IMR-90 (cell line): ENCODE results near the gene HOXC5. TPM values are rescaled to one million over a fixed set of nuclear protein-coding genes. Genes with fewer than 3 reads are reported as not detected.

ENCODE experiments used
- ATAC-seq: fragments of 200-7000 bp; cut with Tn5 transposase; 2 replicates; pipeline ENCODE4 v1.9.1; 2020; ENCODE audit warnings: low read depth, mild to moderate bottlenecking, moderate library complexity
- BruUV-seq: library from RNA; stranded (reverse); fragments of 400-500 nt; replicated peaks from 2 replicates; lab custom pipeline; 2021; lab: Mats Ljungman, UMichigan
- CTCF ChIA-PET: fragments of 300-600 bp; formaldehyde crosslinking; extraction: SDS; loops from one replicate; lab custom pipeline; 2021; ENCODE audit warnings: antibody characterized with exemption; lab: Yijun Ruan, JAX
- POLR2A ChIA-PET: fragments of 300-600 bp; sonication (Branson Sonifier 250); formaldehyde crosslinking; loops from one replicate; lab custom pipeline; 2022; ENCODE audit warnings: antibody characterized with exemption; ENCODE audit not compliant: unreplicated experiment; lab: Charles Lee
- DNase-seq: peaks from one replicate; pipeline ENCODE4 v3.0.0; 2013
- H2AFZ ChIP-seq: replicated peaks from 2 replicates; pipeline ENCODE3; 2013; ENCODE audit warnings: low read length, mild to moderate bottlenecking; ENCODE audit not compliant: poor library complexity
- H2AK5ac ChIP-seq: 2 replicates; pipeline ENCODE4 v1.6.1; 2013; ENCODE audit warnings: low read depth, low read length, inconsistent platforms
- H2AK9ac ChIP-seq: replicated peaks from 2 replicates; pipeline ENCODE3; 2013; ENCODE audit warnings: mild to moderate bottlenecking, low read depth, low read length, moderate library complexity; ENCODE audit not compliant: poor library complexity
- H2BK120ac ChIP-seq: 2 replicates; pipeline ENCODE4 v1.6.1; 2013; ENCODE audit warnings: low read depth, low read length, inconsistent platforms
- H2BK15ac ChIP-seq: 3 replicates; pipeline ENCODE4 v1.6.1; 2013; ENCODE audit warnings: low read depth, low read length, inconsistent platforms
- H2BK20ac ChIP-seq: 2 replicates; pipeline ENCODE4 v1.6.1; 2013; ENCODE audit warnings: low read depth, mild to moderate bottlenecking, inconsistent platforms, low read length, moderate library complexity
- H2BK5ac ChIP-seq: 2 replicates; pipeline ENCODE4 v1.6.1; 2013; ENCODE audit warnings: mild to moderate bottlenecking, low read depth, low read length, inconsistent platforms; ENCODE audit not compliant: poor library complexity, severe bottlenecking
- H3K14ac ChIP-seq: replicated peaks from 2 replicates; pipeline ENCODE4 v1.6.1; 2013; ENCODE audit warnings: low read depth, low read length, inconsistent platforms
- H3K18ac ChIP-seq: 2 replicates; pipeline ENCODE4 v1.6.1; 2013; ENCODE audit warnings: low read depth, low read length, control low read depth
- H3K23ac ChIP-seq: 2 replicates; pipeline ENCODE4 v1.6.1; 2013; ENCODE audit warnings: low read depth, low read length, inconsistent platforms
- H3K27ac ChIP-seq: 2 replicates; pipeline ENCODE4 v1.5.1; 2013; ENCODE audit warnings: mild to moderate bottlenecking, control low read depth, low read length; ENCODE audit not compliant: insufficient read depth
- H3K27me3 ChIP-seq: 2 replicates; pipeline ENCODE4 v1.6.1; 2013; ENCODE audit warnings: low read length; ENCODE audit not compliant: control insufficient read depth, insufficient read depth
- H3K36me3 ChIP-seq: 2 replicates; pipeline ENCODE4 v1.6.1; 2013; ENCODE audit warnings: low read length, mixed read lengths; ENCODE audit not compliant: control insufficient read depth, insufficient read depth
- H3K4ac ChIP-seq: 2 replicates; pipeline ENCODE4 v1.6.1; 2013; ENCODE audit warnings: low read depth, low read length, inconsistent platforms
- H3K4me1 ChIP-seq: 2 replicates; pipeline ENCODE4 v1.6.1; 2013; ENCODE audit warnings: low read length, mixed read lengths; ENCODE audit not compliant: control insufficient read depth, insufficient read depth
- H3K4me2 ChIP-seq: 2 replicates; pipeline ENCODE4 v1.6.1; 2013; ENCODE audit warnings: low read depth, mild to moderate bottlenecking, control low read depth, low read length, moderate library complexity
- H3K4me3 ChIP-seq: 2 replicates; pipeline ENCODE4 v1.5.1; 2013; ENCODE audit warnings: low read depth, mild to moderate bottlenecking, control low read depth, low read length, moderate library complexity; ENCODE audit not compliant: insufficient read depth
- H3K56ac ChIP-seq: 2 replicates; pipeline ENCODE4 v1.6.1; 2013; ENCODE audit warnings: low read length, inconsistent platforms; ENCODE audit not compliant: insufficient read depth; ENCODE audit errors: extremely low read depth
- H3K79me1 ChIP-seq, 2 experiments: 2 replicates each; pipeline ENCODE4 v1.6.1; 2013; ENCODE audit warnings: low read length in 2 of 2, inconsistent platforms in 1 of 2, low read depth in 1 of 2
- H3K9ac ChIP-seq: 2 replicates; pipeline ENCODE4 v1.6.1; 2013; ENCODE audit warnings: low read depth, low read length, control low read depth
- H3K9me1 ChIP-seq: 2 replicates; pipeline ENCODE4 v1.6.1; 2013; ENCODE audit warnings: low read length, inconsistent platforms; ENCODE audit not compliant: insufficient read depth
- H3K9me3 ChIP-seq: 2 replicates; pipeline ENCODE4 v1.6.1; 2013; ENCODE audit warnings: low read length; ENCODE audit not compliant: control insufficient read depth, insufficient read depth
- H4K20me1 ChIP-seq: 2 replicates; pipeline ENCODE4 v1.6.1; 2013; ENCODE audit warnings: low read length, inconsistent platforms; ENCODE audit not compliant: insufficient read depth
- H4K5ac ChIP-seq: 2 replicates; pipeline ENCODE4 v1.6.1; 2013; ENCODE audit warnings: mild to moderate bottlenecking, low read depth, low read length, control low read depth
- H4K8ac ChIP-seq, 2 experiments: 2 replicates each; pipeline ENCODE4 v1.6.1; 2013; ENCODE audit warnings: low read depth in 2 of 2, low read length in 2 of 2, control low read depth in 1 of 2, inconsistent platforms in 1 of 2
- H4K91ac ChIP-seq: 2 replicates; pipeline ENCODE4 v1.6.1; 2013; ENCODE audit warnings: low read depth, low read length, inconsistent platforms; ENCODE audit not compliant: insufficient read depth
- CEBPB ChIP-seq: IDR thresholded peaks from 2 replicates; pipeline ENCODE4 v1.6.1; 2012; ENCODE audit warnings: low read depth, low read length, improper control_type of control experiment
- MAFK ChIP-seq: IDR thresholded peaks from 2 replicates; pipeline ENCODE4 v1.6.1; 2012; ENCODE audit warnings: low read depth, low read length, improper control_type of control experiment
- MAZ ChIP-seq: IDR thresholded peaks from 2 replicates; pipeline ENCODE4 v1.6.1; 2012; ENCODE audit warnings: low read depth, mild to moderate bottlenecking, low read length, improper control_type of control experiment, moderate library complexity, borderline replicate concordance
- MXI1 ChIP-seq: IDR thresholded peaks from 2 replicates; pipeline ENCODE4 v1.6.1; 2012; ENCODE audit warnings: low read depth, mild to moderate bottlenecking, low read length, moderate library complexity, borderline replicate concordance
- RAD21 ChIP-seq: IDR thresholded peaks from 2 replicates; pipeline ENCODE4 v1.6.1; 2012; ENCODE audit warnings: low read length, improper control_type of control experiment
- RCOR1 ChIP-seq: IDR thresholded peaks from 2 replicates; pipeline ENCODE4 v1.6.1; 2012; ENCODE audit warnings: mild to moderate bottlenecking, low read length, improper control_type of control experiment; ENCODE audit not compliant: insufficient replicate concordance
- RFX5 ChIP-seq: IDR thresholded peaks from 2 replicates; pipeline ENCODE4 v1.8.0; 2012; ENCODE audit warnings: low read depth, mild to moderate bottlenecking, low read length, moderate library complexity
- SMC3 ChIP-seq: fragments of 150-350 bp; IDR thresholded peaks from 2 replicates; pipeline ENCODE4 v1.6.1; 2016; ENCODE audit warnings: low read depth, mild to moderate bottlenecking, antibody characterized with exemption, low read length, moderate library complexity
- WGBS, 2 experiments: methylation state at CpG; one replicate each; pipeline versions ENCODE4 v1.1.5 to v1.1.7; 2013; ENCODE audit warnings: missing lambda C conversion rate in 2 of 2; ENCODE audit not compliant: insufficient read length in 1 of 2; ENCODE audit errors: extremely low coverage in 2 of 2; 5-methylcytosine and 5-hydroxymethylcytosine counted together
- dilution Hi-C: fragments of 300-500 bp; cut with HindIII; formaldehyde crosslinking; loops from one replicate; pipeline ENCODE4 v1.14.3; 2018; ENCODE audit warnings: low sequenced_read_pairs; ENCODE audit not compliant: unreplicated experiment
- in situ Hi-C: fragments of 300-500 bp; cut with MboI; formaldehyde crosslinking; loops from 3 replicates; pipeline ENCODE4 v1.14.3; 2019; ENCODE audit warnings: low sequenced_read_pairs, inconsistent platforms, mixed read lengths
- intact Hi-C: fragments of 100-400 bp; cut with micrococcal nuclease; formaldehyde crosslinking; loops from 2 replicates; pipeline ENCODE4 v1.10.0; 2022
- polyA plus RNA-seq, 3 experiments: library from polyadenylated mRNA; depleted of rRNA; stranded (reverse); fragments of >200 nt; gene quantifications; 2 replicates each; pipeline ENCODE4 v1.2.3, GENCODE V29; 2012; ENCODE audit warnings: low replicate concordance in 1 of 3
- total RNA-seq: library from RNA; depleted of rRNA; stranded (reverse); fragments of >200 nt; gene quantifications from 2 replicates; pipeline ENCODE4 v1.2.3, GENCODE V29; 2012
- TF ChIP-seq, protein P1 (sequence below): conservative IDR thresholded peaks from 2 replicates; pipeline ENCODE4 v1.5.1; 2012; ENCODE audit warnings: mild to moderate bottlenecking, low read depth, low read length, improper control_type of control experiment
- TF ChIP-seq, protein P2 (sequence below): fragments of 150-350 bp; IDR thresholded peaks from 2 replicates; pipeline ENCODE4 v1.6.1; 2017; ENCODE audit warnings: mild to moderate bottlenecking, antibody characterized with exemption, low read length, low read depth
- TF ChIP-seq, protein P3 (sequence below): fragments of 150-350 bp; IDR thresholded peaks from 2 replicates; pipeline ENCODE4 v1.6.1; 2016; ENCODE audit warnings: low read depth, mild to moderate bottlenecking, low read length, moderate library complexity, borderline replicate concordance

HOXC5 gene
- total and polyA plus RNA-seq, 2 of the 4 experiments (the other 2 are of a cell fraction) = not detected

DNA sequence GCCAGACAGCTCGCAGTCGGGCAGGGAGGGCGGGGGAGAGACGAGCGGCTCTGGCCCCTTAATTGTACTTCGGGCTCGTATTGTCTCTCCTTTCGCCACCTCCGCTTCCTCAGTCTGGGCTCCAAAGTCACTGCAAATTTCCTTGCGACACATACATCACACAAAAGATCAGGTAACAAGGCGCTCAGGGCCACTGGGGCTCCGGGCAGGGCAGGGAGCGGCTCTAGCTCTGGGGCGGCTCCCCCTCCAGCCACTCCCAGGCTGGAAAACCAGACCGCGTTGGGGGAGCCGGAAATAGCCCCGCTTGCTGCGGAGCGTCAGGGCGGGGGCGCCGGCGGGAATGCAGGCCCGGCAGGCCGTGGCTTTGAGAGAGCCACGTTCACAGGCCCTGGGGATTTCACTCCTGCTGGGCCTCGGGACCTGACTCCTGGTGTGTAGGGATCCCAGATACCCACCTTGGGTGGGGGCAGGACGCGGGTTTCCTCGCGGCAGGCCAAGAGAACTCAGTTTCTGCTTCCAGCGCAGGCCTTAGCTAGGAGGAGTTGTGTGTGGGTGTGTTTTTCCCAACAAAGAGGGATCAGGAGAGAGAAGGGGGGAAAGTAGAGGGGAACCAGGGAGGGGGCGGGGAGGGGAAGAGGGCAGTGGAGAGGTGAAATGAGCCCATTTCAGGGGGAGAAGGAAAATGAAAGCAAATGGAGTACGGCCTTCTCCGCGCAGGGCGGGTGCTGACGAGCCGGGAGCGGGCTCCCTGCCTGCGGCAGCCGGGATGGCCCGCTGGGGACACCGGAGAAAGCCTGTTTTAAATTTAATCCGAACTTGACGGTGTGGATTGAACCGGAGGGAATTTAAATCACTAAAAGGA lies 37.2 kb upstream of the HOXC5 start:
- Histone ChIP-seq H3K79me1 (no peaks in the 10 kb centered on the region), H2BK15ac (no peak overlapping the region), H3K9me1 (no peaks in the 10 kb centered on the region), H2BK5ac (no peak overlapping the region), H3K36me3 (no peaks in the 10 kb centered on the region), H3K4me3 (no peak overlapping the region), H3K14ac (no peak overlapping the region), H3K9ac (no peak overlapping the region), H3K56ac (no peak overlapping the region), H4K91ac (no peak overlapping the region), H3K18ac (no peak overlapping the region), H4K20me1 (no peaks in the 10 kb centered on the region; the same call in 1 of the 2 replicates), H2AK9ac (no peak overlapping the region), H3K27me3 (peaks cover 98% of the 10 kb centered on the region), H4K5ac (no peak overlapping the region), H2BK120ac (no peak overlapping the region), H3K27ac (no peak overlapping the region), H3K9me3 (peaks cover 21% of the 10 kb centered on the region), H3K4me1 (peaks cover 2% of the 10 kb centered on the region; the same call in 1 of the 2 replicates), H4K8ac (no peak overlapping the region), H3K4me2 (peak overlapping the region; percentile 56), H2BK20ac (no peak overlapping the region), H3K4ac (no peak overlapping the region), H2AK5ac (no peak overlapping the region), H3K23ac (no peak overlapping the region), H2AFZ (peak overlapping the region; percentile 69)
- BruUV-seq = no TSS peak
- in situ Hi-C loops = loop anchor here (10.0 kb wide), 2 partner anchors 231 to 379 kb away; no protein-coding TSS in a partner anchor
- 9% methylated on average over 13 of the region's 48 CpGs; no CpG with 5 or more reads in 1 of the 2 experiments for WGBS, 2 experiments
- CTCF ChIA-PET = no interaction called here
- DNase-seq (no peak), ATAC-seq (0 out of 2 replicates have a peak, but pooled peaks have one; percentile 19)
- dilution Hi-C loops = no loop called here
- TF ChIP-seq MXI1 (no peak), MAZ (no peak), MAFK (no peak), SMC3 (no peak), RFX5 (no peak), CEBPB (no peak), RCOR1 (no peak), RAD21 (no peak)
- TF ChIP-seq, protein P1, sequence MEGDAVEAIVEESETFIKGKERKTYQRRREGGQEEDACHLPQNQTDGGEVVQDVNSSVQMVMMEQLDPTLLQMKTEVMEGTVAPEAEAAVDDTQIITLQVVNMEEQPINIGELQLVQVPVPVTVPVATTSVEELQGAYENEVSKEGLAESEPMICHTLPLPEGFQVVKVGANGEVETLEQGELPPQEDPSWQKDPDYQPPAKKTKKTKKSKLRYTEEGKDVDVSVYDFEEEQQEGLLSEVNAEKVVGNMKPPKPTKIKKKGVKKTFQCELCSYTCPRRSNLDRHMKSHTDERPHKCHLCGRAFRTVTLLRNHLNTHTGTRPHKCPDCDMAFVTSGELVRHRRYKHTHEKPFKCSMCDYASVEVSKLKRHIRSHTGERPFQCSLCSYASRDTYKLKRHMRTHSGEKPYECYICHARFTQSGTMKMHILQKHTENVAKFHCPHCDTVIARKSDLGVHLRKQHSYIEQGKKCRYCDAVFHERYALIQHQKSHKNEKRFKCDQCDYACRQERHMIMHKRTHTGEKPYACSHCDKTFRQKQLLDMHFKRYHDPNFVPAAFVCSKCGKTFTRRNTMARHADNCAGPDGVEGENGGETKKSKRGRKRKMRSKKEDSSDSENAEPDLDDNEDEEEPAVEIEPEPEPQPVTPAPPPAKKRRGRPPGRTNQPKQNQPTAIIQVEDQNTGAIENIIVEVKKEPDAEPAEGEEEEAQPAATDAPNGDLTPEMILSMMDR = no peak
- TF ChIP-seq, protein P2, sequence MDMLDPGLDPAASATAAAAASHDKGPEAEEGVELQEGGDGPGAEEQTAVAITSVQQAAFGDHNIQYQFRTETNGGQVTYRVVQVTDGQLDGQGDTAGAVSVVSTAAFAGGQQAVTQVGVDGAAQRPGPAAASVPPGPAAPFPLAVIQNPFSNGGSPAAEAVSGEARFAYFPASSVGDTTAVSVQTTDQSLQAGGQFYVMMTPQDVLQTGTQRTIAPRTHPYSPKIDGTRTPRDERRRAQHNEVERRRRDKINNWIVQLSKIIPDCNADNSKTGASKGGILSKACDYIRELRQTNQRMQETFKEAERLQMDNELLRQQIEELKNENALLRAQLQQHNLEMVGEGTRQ = no peak
- TF ChIP-seq, protein P3, sequence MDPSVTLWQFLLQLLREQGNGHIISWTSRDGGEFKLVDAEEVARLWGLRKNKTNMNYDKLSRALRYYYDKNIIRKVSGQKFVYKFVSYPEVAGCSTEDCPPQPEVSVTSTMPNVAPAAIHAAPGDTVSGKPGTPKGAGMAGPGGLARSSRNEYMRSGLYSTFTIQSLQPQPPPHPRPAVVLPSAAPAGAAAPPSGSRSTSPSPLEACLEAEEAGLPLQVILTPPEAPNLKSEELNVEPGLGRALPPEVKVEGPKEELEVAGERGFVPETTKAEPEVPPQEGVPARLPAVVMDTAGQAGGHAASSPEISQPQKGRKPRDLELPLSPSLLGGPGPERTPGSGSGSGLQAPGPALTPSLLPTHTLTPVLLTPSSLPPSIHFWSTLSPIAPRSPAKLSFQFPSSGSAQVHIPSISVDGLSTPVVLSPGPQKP = no peak
- POLR2A ChIA-PET = no interaction called here
- intact Hi-C loops = no loop called here
